Lower leg skin (tissue), 3 donors: ENCODE results near the gene PRSS21.

Source experiments
- CTCF ChIP-seq, 3 donors: fragments of 450-650 bp; IDR thresholded peaks; one replicate each; pipeline ENCODE4 v1.5.1; 2016; ENCODE audit warnings: antibody characterized with exemption in 3 of 3, mild to moderate bottlenecking in 3 of 3, moderate library complexity in 2 of 3
- POLR2A ChIP-seq, 2 donors: fragments of 450-650 bp; IDR thresholded peaks; one replicate each; pipeline ENCODE4 v1.6.1; 2016 to 2017; ENCODE audit warnings: antibody characterized with exemption in 2 of 2, mild to moderate bottlenecking in 1 of 2, moderate library complexity in 1 of 2

- no peak for TF ChIP-seq POLR2A (IDR thresholded peaks at IDR 0.05)
- no peak for TF ChIP-seq CTCF (IDR thresholded peaks at IDR 0.05)
Observed at GRCh38 chr16:2790631-2791030, 26.4 kb upstream of the PRSS21 start.
